Type B pancreatic cell (in vitro differentiated cells): ENCODE data around the gene ARNT2. TPM values are rescaled to one million over a fixed set of nuclear protein-coding genes. Genes with fewer than 3 reads are reported as not detected.
"Not testable (repeated sequence)": the region's sequence is repeated elsewhere in the genome, so short reads cannot be mapped to it uniquely, and the experiment has no call there.

Source experiments
- DNase-seq: peaks from one replicate; pipeline ENCODE4 v3.0.0; 2021; ENCODE audit warnings: mixed read lengths; ENCODE audit not compliant: unreplicated experiment; ENCODE audit errors: extremely low spot score
- H3K27ac Mint-ChIP-seq: 2 replicates; pipeline ENCODE4 v1.8.0; 2021; ENCODE audit warnings: mild to moderate bottlenecking, mixed read lengths
- H3K27me3 Mint-ChIP-seq: 2 replicates; pipeline ENCODE4 v1.8.0; 2021; ENCODE audit warnings: mixed read lengths
- H3K36me3 Mint-ChIP-seq: 2 replicates; pipeline ENCODE4 v1.8.0; 2021; ENCODE audit warnings: mixed read lengths
- H3K4me1 Mint-ChIP-seq: one replicate; pipeline ENCODE4 v1.8.0; 2021; ENCODE audit warnings: mixed read lengths; ENCODE audit not compliant: unreplicated experiment
- H3K4me3 Mint-ChIP-seq: 2 replicates; pipeline ENCODE4 v1.8.0; 2021; ENCODE audit warnings: mild to moderate bottlenecking, mixed read lengths
- H3K9me3 Mint-ChIP-seq: 2 replicates; pipeline ENCODE4 v1.8.0; 2021; ENCODE audit warnings: mixed read lengths
- microRNA-seq: library from miRNA; unstranded; fragments of <30 nt; microRNA quantifications from one replicate; pipeline ENCODE4, GENCODE V29; 2020
- total RNA-seq: library from RNA; stranded (reverse); gene quantifications from 2 replicates; pipeline ENCODE4 v1.2.1, GENCODE V29; 2021; ENCODE audit warnings: low replicate concordance
- TF ChIP-seq, protein P1 (sequence below): fragments of 200-600 bp; sonication (generic); conservative IDR thresholded peaks from 2 replicates; pipeline ENCODE4 v1.5.0; 2021; ENCODE audit warnings: antibody characterized with exemption, mild to moderate bottlenecking

The ARNT2 gene
- total RNA-seq, 1 donor from 2014 or later: 22.4 TPM

DNA sequence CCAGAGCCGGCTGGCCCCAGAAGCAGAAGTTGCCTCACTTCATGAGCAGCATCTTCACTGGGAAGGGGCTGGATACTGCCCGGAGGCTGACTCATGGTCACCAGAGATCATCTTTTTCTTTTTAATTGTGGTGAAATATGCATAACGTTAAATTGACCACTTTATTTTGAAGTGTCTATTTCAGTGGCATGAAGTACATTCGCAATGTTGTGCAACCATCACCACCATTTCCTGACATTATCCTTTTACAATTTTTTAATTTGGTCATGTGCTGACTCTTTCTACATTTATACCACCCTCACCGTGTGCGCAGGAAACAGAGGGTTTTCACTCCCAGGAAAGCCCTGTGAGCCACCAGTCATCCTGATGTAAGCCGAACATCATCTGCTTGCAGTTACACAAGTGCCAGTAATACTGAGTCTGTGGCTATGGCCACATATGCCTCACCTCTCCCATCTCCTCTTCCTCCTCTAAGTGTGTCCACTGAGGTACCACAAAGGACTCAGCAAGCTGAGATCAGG is 239.3 kb downstream of the ARNT2 start:
- H3K27me3 Mint-ChIP-seq: no peaks in the 10 kb centered on the region
- no peak for DNase-seq
- no peak overlapping the region for H3K4me3 Mint-ChIP-seq
- H3K27ac Mint-ChIP-seq: no peak overlapping the region
- TF ChIP-seq, protein P1, sequence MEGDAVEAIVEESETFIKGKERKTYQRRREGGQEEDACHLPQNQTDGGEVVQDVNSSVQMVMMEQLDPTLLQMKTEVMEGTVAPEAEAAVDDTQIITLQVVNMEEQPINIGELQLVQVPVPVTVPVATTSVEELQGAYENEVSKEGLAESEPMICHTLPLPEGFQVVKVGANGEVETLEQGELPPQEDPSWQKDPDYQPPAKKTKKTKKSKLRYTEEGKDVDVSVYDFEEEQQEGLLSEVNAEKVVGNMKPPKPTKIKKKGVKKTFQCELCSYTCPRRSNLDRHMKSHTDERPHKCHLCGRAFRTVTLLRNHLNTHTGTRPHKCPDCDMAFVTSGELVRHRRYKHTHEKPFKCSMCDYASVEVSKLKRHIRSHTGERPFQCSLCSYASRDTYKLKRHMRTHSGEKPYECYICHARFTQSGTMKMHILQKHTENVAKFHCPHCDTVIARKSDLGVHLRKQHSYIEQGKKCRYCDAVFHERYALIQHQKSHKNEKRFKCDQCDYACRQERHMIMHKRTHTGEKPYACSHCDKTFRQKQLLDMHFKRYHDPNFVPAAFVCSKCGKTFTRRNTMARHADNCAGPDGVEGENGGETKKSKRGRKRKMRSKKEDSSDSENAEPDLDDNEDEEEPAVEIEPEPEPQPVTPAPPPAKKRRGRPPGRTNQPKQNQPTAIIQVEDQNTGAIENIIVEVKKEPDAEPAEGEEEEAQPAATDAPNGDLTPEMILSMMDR: no peak
- H3K9me3 Mint-ChIP-seq: no peaks in the 10 kb centered on the region
- H3K36me3 Mint-ChIP-seq: no peaks in the 10 kb centered on the region
- H3K4me1 Mint-ChIP-seq: no peaks in the 10 kb centered on the region

DNA sequence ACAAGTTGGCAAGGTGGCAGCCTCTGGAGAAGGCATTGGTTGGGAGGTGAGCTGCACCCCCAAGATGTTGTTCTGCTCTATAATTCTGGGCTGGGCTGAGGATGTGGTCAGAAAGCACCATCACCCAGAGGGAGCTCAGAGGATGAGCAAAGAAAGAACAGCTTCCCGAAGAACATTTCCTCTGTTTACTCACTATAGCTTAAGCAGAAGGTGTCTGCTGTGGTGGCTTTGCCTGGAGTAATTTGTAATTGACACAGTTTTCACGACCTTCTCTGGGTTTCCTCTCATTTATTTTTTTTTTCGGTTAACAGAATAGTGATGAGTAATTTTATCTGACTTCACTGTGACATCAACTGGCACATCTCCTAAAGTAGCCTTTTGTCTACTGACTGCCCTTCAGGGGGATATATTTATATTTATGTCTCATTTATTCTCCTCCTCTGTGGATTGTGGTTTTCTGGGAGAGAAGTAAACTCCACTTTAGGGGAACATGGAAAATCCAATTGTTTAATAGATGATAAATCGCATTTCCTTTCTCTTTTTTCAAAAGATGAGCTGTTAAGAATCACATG is 241.4 kb downstream of the ARNT2 start:
- Mint-ChIP-seq H3K4me3 (no peak overlapping the region), H3K4me1 (no peaks in the 10 kb centered on the region), H3K27me3 (no peaks in the 10 kb centered on the region), H3K36me3 (no peaks in the 10 kb centered on the region), H3K27ac (no peak overlapping the region), H3K9me3 (no peaks in the 10 kb centered on the region)
- no peak for DNase-seq
- TF ChIP-seq, protein P1: no peak

DNA sequence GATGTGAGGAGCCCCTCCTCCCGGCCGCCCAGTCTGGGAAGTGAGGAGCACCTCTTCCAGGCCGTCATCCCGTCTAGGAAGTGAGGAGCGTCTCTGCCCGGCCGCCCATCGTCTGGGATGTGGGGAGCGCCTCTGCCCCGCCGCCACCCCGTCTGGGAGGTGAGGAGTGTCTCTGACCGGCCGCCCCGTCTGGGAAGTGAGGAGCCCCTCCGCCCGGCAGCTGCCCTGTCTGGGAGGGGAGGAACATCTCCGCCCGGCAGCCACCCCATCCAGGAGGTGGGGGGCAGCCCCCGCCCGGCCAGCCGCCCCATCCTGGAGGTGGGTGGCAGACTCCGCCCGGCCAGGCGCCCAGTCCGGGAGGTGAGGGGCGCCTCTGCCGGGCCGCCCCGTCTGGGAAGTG is 243.2 kb downstream of the ARNT2 start:
- not testable (repeated sequence) for H3K27me3 Mint-ChIP-seq, H3K4me1 Mint-ChIP-seq, H3K4me3 Mint-ChIP-seq, DNase-seq, H3K27ac Mint-ChIP-seq, H3K9me3 Mint-ChIP-seq, H3K36me3 Mint-ChIP-seq

Small RNA genes lying within 50 kb of the gene (microRNA-seq; reads per million reads assigned to microRNA genes)
- not detected for gene MIR5572

Other genes starting within 250 kb of the ARNT2 start
- 1.1 and 2.7 TPM in 2 replicates for gene CTXND1, start 152.2 kb upstream of the ARNT2 start, total RNA-seq